SK-N-SH (cell line): ENCODE measurements around the gene MBNL2. TPM values are rescaled to one million over a fixed set of nuclear protein-coding genes. Genes with fewer than 3 reads are reported as not detected.

Experiments
- CTCF ChIA-PET: fragments of 300-600, 350-600 bp; formaldehyde crosslinking; extraction: SDS; loops from one replicate; lab custom pipeline; 2021; lab: Yijun Ruan, JAX
- POLR2A ChIA-PET: fragments of 350-600 bp; sonication (Branson Sonifier 250); formaldehyde crosslinking; extraction: SDS; loops from one replicate; lab custom pipeline; 2020; ENCODE audit warnings: antibody characterized with exemption, inconsistent platforms; lab: Yijun Ruan, JAX
- DNase-seq: peaks from one replicate; pipeline ENCODE4 v3.0.0; 2012
- H2AFZ ChIP-seq: fragments of 200-600 bp; sonication (generic); 2 replicates; pipeline ENCODE4 v1.8.1; 2016; ENCODE audit warnings: antibody characterized with exemption, mild to moderate bottlenecking, low read depth
- H3F3A ChIP-seq: fragments of 200-600 bp; sonication (generic); replicated peaks from 2 replicates; pipeline ENCODE3; 2016; ENCODE audit warnings: antibody characterized with exemption, mild to moderate bottlenecking; ENCODE audit not compliant: insufficient read depth
- H3K27ac ChIP-seq, 2 experiments: fragments of 200-500 bp in 1 of 2; fragments of 200-600 bp in 1 of 2; sonication (Bioruptor generic) in 1 of 2; sonication (generic), shearing (Covaris generic) in 1 of 2; 2 replicates each; pipeline versions ENCODE4 v1.5.1 to v1.6.1; 2014 to 2016; ENCODE audit warnings: low read depth in 2 of 2, inconsistent platforms in 1 of 2, low read length in 1 of 2, mild to moderate bottlenecking in 1 of 2, mixed read lengths in 1 of 2
- H3K27me3 ChIP-seq: fragments of 200-600 bp; sonication (generic), shearing (Covaris generic); 2 replicates; pipeline ENCODE4 v1.6.1; 2016; ENCODE audit warnings: mixed run types; ENCODE audit not compliant: insufficient read depth
- H3K36me3 ChIP-seq, 2 experiments: fragments of 200-500 bp in 1 of 2; fragments of 200-600 bp in 1 of 2; sonication (Bioruptor generic) in 1 of 2; sonication (generic) in 1 of 2; replicated peaks in 1 of 2; 2 replicates each; pipeline versions ENCODE3 to v1.5.1; 2014 to 2016; ENCODE audit warnings: low read length in 1 of 2, mild to moderate bottlenecking in 1 of 2; ENCODE audit not compliant: insufficient read depth in 2 of 2, control insufficient read depth in 1 of 2
- H3K4me1 ChIP-seq, 2 experiments: fragments of 200-500 bp in 1 of 2; fragments of 200-600 bp in 1 of 2; sonication (Bioruptor generic) in 1 of 2; sonication (generic), shearing (Covaris generic) in 1 of 2; 2 replicates each; pipeline versions ENCODE4 v1.5.1 to v1.6.1; 2014 to 2016; ENCODE audit warnings: low read depth in 1 of 2, low read length in 1 of 2, mixed run types in 1 of 2; ENCODE audit not compliant: insufficient read depth in 2 of 2, control insufficient read depth in 1 of 2
- H3K4me2 ChIP-seq: fragments of 200-600 bp; sonication (generic), shearing (Covaris generic); 2 replicates; pipeline ENCODE4 v1.6.1; 2017; ENCODE audit warnings: mixed run types
- H3K4me3 ChIP-seq, 2 experiments: fragments of 200-500 bp in 1 of 2; fragments of 200-600 bp in 1 of 2; sonication (Bioruptor generic) in 1 of 2; sonication (generic), shearing (Covaris generic) in 1 of 2; 2 replicates each; pipeline versions ENCODE4 v1.5.1 to v1.8.1; 2014 to 2016; ENCODE audit warnings: low read depth in 2 of 2, inconsistent platforms in 1 of 2, low read length in 1 of 2, mild to moderate bottlenecking in 1 of 2, mixed read lengths in 1 of 2, moderate library complexity in 1 of 2
- H3K79me2 ChIP-seq: fragments of 200-600 bp; sonication (generic); 2 replicates; pipeline ENCODE4 v1.8.1; 2017; ENCODE audit warnings: mild to moderate bottlenecking; ENCODE audit not compliant: insufficient read depth
- H3K9ac ChIP-seq: fragments of 200-600 bp; sonication (generic); 2 replicates; pipeline ENCODE4 v1.6.1; 2017; ENCODE audit warnings: mixed run types
- H3K9me2 ChIP-seq: fragments of 200-600 bp; sonication (generic); 2 replicates; pipeline ENCODE4 v1.6.1; 2017; ENCODE audit warnings: mixed run types
- H3K9me3 ChIP-seq: fragments of 200-600 bp; sonication (generic); 2 replicates; pipeline ENCODE4 v1.6.1; 2017; ENCODE audit warnings: mixed run types, mild to moderate bottlenecking, moderate library complexity
- H4K20me1 ChIP-seq: fragments of 200-600 bp; sonication (generic); 2 replicates; pipeline ENCODE4 v1.6.1; 2017; ENCODE audit warnings: mild to moderate bottlenecking, mixed run types; ENCODE audit not compliant: insufficient read depth
- EZH2phosphoT487 ChIP-seq: fragments of 200-600 bp; sonication (generic); IDR thresholded peaks from 2 replicates; pipeline ENCODE4 v1.6.1; 2017; ENCODE audit warnings: low read depth, mixed run types, mild to moderate bottlenecking, antibody characterized with exemption, moderate library complexity, borderline replicate concordance
- GATA2 ChIP-seq: sonication (generic); formaldehyde crosslinking; IDR thresholded peaks from 2 replicates; pipeline ENCODE4 v1.5.0; 2020; ENCODE audit warnings: mild to moderate bottlenecking, missing genetic modification reagents
- MEF2A ChIP-seq: IDR thresholded peaks from 2 replicates; pipeline ENCODE4 v1.4.0; 2012; ENCODE audit warnings: low read depth, borderline replicate concordance
- TAF1 ChIP-seq: IDR thresholded peaks from 2 replicates; pipeline ENCODE4 v1.6.1; 2012; ENCODE audit warnings: low read depth, mild to moderate bottlenecking, low read length, moderate library complexity, borderline replicate concordance
- TEAD4 ChIP-seq: IDR thresholded peaks from 2 replicates; pipeline ENCODE4 v1.4.0; 2012; ENCODE audit warnings: mild to moderate bottlenecking, borderline replicate concordance; ENCODE audit not compliant: insufficient read depth
- WGBS: methylation state at CpG from one replicate; pipeline ENCODE4 v1.1.6; 2017; ENCODE audit warnings: low lambda C conversion rate; 5-methylcytosine and 5-hydroxymethylcytosine counted together
- polyA plus RNA-seq, 3 experiments: library from polyadenylated mRNA; depleted of rRNA; stranded (reverse); fragments of >200 nt; gene quantifications; 2 replicates each; pipeline ENCODE4 v1.2.3, GENCODE V29; 2012
- TF ChIP-seq, protein P1 (sequence below): fragments of 200-600 bp; sonication (generic); IDR thresholded peaks from 2 replicates; pipeline ENCODE4 v1.6.1; 2017; ENCODE audit warnings: antibody characterized with exemption, mild to moderate bottlenecking, moderate library complexity
- TF ChIP-seq, protein P2 (sequence below): IDR thresholded peaks from 2 replicates; pipeline ENCODE4 v1.6.1; 2012; ENCODE audit warnings: mild to moderate bottlenecking, low read depth, low read length, moderate library complexity

Gene MBNL2
- polyA plus RNA-seq, 1 of the 3 experiments (the other 2 are of a cell fraction), result 24.5 TPM

GRCh38 chr13:97388373-97388772, 166.2 kb downstream of the MBNL2 start:
- Histone ChIP-seq H3K36me3 (peaks cover 47 to 66% of the 10 kb centered on the region in 2 experiments), H4K20me1 (peaks cover 2% of the 10 kb centered on the region; the same call in 1 of the 2 replicates), H3K27me3 (no peaks in the 10 kb centered on the region), H3K4me1 (peaks cover 7 to 26% of the 10 kb centered on the region in 2 experiments; a peak in 3 of 4 replicates), H3K79me2 (peaks cover 15% of the 10 kb centered on the region), H3K9me3 (no peaks in the 10 kb centered on the region), H3K9ac (no peak overlapping the region), H2AFZ (no peak overlapping the region), H3K4me2 (no peak overlapping the region), H3K9me2 (no peaks in the 10 kb centered on the region), H3K27ac (no peak overlapping the region; a peak in 1 of 4 replicates), H3K4me3 (no peak overlapping the region), H3F3A (peaks cover 53% of the 10 kb centered on the region)
- TF ChIP-seq, protein P1, sequence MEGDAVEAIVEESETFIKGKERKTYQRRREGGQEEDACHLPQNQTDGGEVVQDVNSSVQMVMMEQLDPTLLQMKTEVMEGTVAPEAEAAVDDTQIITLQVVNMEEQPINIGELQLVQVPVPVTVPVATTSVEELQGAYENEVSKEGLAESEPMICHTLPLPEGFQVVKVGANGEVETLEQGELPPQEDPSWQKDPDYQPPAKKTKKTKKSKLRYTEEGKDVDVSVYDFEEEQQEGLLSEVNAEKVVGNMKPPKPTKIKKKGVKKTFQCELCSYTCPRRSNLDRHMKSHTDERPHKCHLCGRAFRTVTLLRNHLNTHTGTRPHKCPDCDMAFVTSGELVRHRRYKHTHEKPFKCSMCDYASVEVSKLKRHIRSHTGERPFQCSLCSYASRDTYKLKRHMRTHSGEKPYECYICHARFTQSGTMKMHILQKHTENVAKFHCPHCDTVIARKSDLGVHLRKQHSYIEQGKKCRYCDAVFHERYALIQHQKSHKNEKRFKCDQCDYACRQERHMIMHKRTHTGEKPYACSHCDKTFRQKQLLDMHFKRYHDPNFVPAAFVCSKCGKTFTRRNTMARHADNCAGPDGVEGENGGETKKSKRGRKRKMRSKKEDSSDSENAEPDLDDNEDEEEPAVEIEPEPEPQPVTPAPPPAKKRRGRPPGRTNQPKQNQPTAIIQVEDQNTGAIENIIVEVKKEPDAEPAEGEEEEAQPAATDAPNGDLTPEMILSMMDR, result no peak
- TF ChIP-seq GATA2 (CRISPR knock-in tag), result peak; percentile 11; the same call in 1 of the 2 replicates
- CTCF ChIA-PET, result interaction anchor here (1.1 to 2.5 kb wide), 2 partner anchors 27 to 279 kb away, joined by 3 to 8 read pairs; no protein-coding TSS in a partner anchor
- DNase-seq, result peak; percentile 11
- POLR2A ChIA-PET, result no interaction called here
- WGBS, result 95% methylated on average over 3 of the region's 3 CpGs

DNA sequence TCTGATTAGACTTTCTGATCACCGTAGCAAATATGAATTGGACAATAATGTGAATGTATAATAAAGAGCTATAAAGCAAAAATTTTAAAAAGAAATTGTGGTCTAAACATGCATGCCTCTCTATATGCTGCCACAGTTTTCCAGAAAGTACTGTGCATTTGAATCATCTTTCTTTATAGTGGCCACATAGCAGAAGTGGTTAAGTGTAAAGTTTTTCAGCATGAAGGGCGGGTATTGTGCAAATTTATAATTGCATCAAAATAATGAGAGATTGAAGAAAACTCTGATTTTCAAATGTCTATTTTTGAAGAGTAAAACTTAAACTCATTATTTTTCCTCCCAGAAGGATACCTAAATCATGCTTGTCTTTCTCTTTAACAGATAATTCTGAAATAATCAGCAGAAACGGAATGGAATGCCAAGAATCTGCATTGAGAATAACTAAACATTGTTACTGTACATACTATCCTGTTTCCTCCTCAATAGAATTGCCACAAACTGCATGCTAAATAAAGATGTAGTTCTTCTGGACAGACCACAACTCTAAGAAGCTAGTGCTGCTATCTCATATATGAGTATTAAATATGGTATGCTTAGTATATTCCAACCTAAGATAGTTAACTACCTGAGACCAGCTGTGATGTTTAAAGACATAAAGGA, 168.9 kb downstream of the MBNL2 start:
- Histone ChIP-seq H3K27ac (no peak overlapping the region; a peak in 1 of 4 replicates), H3K27me3 (no peaks in the 10 kb centered on the region), H3K9me3 (no peaks in the 10 kb centered on the region), H4K20me1 (peaks cover 2% of the 10 kb centered on the region; the same call in 1 of the 2 replicates), H3K9ac (no peak overlapping the region), H3K9me2 (no peaks in the 10 kb centered on the region), H3K36me3 (peaks cover 46 to 71% of the 10 kb centered on the region in 2 experiments), H3K4me2 (no peak overlapping the region), H3F3A (peaks cover 67% of the 10 kb centered on the region), H2AFZ (no peak overlapping the region), H3K79me2 (peaks cover 15% of the 10 kb centered on the region), H3K4me1 (peaks cover 7 to 29% of the 10 kb centered on the region in 2 experiments; a peak in 3 of 4 replicates), H3K4me3 (no peak overlapping the region)
- DNase-seq, result no peak
- no peak for TF ChIP-seq MEF2A
- no peak for TF ChIP-seq TEAD4
- TF ChIP-seq TAF1, result no peak
- TF ChIP-seq EZH2phosphoT487, result no peak
- TF ChIP-seq, protein P2, sequence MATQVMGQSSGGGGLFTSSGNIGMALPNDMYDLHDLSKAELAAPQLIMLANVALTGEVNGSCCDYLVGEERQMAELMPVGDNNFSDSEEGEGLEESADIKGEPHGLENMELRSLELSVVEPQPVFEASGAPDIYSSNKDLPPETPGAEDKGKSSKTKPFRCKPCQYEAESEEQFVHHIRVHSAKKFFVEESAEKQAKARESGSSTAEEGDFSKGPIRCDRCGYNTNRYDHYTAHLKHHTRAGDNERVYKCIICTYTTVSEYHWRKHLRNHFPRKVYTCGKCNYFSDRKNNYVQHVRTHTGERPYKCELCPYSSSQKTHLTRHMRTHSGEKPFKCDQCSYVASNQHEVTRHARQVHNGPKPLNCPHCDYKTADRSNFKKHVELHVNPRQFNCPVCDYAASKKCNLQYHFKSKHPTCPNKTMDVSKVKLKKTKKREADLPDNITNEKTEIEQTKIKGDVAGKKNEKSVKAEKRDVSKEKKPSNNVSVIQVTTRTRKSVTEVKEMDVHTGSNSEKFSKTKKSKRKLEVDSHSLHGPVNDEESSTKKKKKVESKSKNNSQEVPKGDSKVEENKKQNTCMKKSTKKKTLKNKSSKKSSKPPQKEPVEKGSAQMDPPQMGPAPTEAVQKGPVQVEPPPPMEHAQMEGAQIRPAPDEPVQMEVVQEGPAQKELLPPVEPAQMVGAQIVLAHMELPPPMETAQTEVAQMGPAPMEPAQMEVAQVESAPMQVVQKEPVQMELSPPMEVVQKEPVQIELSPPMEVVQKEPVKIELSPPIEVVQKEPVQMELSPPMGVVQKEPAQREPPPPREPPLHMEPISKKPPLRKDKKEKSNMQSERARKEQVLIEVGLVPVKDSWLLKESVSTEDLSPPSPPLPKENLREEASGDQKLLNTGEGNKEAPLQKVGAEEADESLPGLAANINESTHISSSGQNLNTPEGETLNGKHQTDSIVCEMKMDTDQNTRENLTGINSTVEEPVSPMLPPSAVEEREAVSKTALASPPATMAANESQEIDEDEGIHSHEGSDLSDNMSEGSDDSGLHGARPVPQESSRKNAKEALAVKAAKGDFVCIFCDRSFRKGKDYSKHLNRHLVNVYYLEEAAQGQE, result no peak
- ChIA-PET CTCF (interaction anchor here (1.0 kb wide), 1 partner anchor 26 kb away, joined by 3 read pairs; no protein-coding TSS in a partner anchor), POLR2A (no interaction called here)
- WGBS, result 71% methylated on average over 3 of the region's 3 CpGs
